DND-41 (cell line): Measurements from ENCODE around the gene CDK1.

Experiments
- ATAC-seq: fragments of 200-7000 bp; cut with Tn5 transposase; 3 replicates; pipeline ENCODE4 v1.9.1; 2021; ENCODE audit warnings: low read depth; ENCODE audit not compliant: insufficient read depth
- DNase-seq: peaks from one replicate; pipeline ENCODE4 v3.0.0-alpha.2; 2020
- H2AFZ ChIP-seq: 2 replicates; pipeline ENCODE4 v1.6.0; 2012; ENCODE audit warnings: low read depth, low read length
- H3K27ac ChIP-seq: 2 replicates; pipeline ENCODE4 v1.5.1; 2012; ENCODE audit warnings: low read length, inconsistent platforms
- H3K27me3 ChIP-seq: fragments of 200-600 bp; sonication (generic); 2 replicates; pipeline ENCODE4 v1.6.0; 2012; ENCODE audit warnings: low read length, mild to moderate bottlenecking, inconsistent platforms; ENCODE audit not compliant: insufficient read depth, poor library complexity
- H3K36me3 ChIP-seq: 2 replicates; pipeline ENCODE4 v1.5.1; 2012; ENCODE audit warnings: low read length, inconsistent platforms; ENCODE audit not compliant: insufficient read depth
- H3K4me1 ChIP-seq: 2 replicates; pipeline ENCODE4 v1.5.1; 2012; ENCODE audit warnings: mild to moderate bottlenecking, low read length; ENCODE audit not compliant: insufficient read depth
- H3K4me2 ChIP-seq: 2 replicates; pipeline ENCODE4 v1.6.0; 2012; ENCODE audit warnings: mild to moderate bottlenecking, moderate library complexity, low read length, inconsistent platforms; ENCODE audit not compliant: insufficient read depth
- H3K4me3 ChIP-seq, 2 experiments: fragments of 200-600 bp in 1 of 2; shearing (Covaris generic) in 1 of 2; 2 replicates each; pipeline ENCODE4 v1.5.1; 2012 to 2016; ENCODE audit warnings: inconsistent platforms in 2 of 2, low read length in 2 of 2, mild to moderate bottlenecking in 2 of 2, low read depth in 1 of 2, moderate library complexity in 1 of 2
- H3K79me2 ChIP-seq: 2 replicates; pipeline ENCODE4 v1.6.0; 2012; ENCODE audit warnings: low read length, inconsistent platforms; ENCODE audit not compliant: insufficient read depth
- H3K9ac ChIP-seq: 2 replicates; pipeline ENCODE4 v1.6.0; 2012; ENCODE audit warnings: low read depth, mild to moderate bottlenecking, inconsistent platforms, low read length, moderate library complexity
- H3K9me3 ChIP-seq: 2 replicates; pipeline ENCODE4 v1.5.1; 2012; ENCODE audit warnings: low read length, moderate library complexity, mild to moderate bottlenecking, inconsistent platforms; ENCODE audit not compliant: insufficient read depth, severe bottlenecking
- H4K20me1 ChIP-seq: 2 replicates; pipeline ENCODE4 v1.6.0; 2012; ENCODE audit warnings: low read length; ENCODE audit not compliant: insufficient read depth
- CTCF ChIP-seq: IDR thresholded peaks from 2 replicates; pipeline ENCODE4 v1.5.1; 2012; ENCODE audit warnings: borderline replicate concordance, low read length, moderate library complexity, mild to moderate bottlenecking; ENCODE audit not compliant: poor library complexity, severe bottlenecking; ENCODE audit errors: extremely low read depth
- EZH2 ChIP-seq: IDR thresholded peaks from 3 replicates; pipeline ENCODE4 v1.6.1; 2012; ENCODE audit warnings: borderline replicate concordance, low read depth, mild to moderate bottlenecking, moderate library complexity, low read length, inconsistent platforms; ENCODE audit not compliant: severe bottlenecking

CDK1 gene

DNA sequence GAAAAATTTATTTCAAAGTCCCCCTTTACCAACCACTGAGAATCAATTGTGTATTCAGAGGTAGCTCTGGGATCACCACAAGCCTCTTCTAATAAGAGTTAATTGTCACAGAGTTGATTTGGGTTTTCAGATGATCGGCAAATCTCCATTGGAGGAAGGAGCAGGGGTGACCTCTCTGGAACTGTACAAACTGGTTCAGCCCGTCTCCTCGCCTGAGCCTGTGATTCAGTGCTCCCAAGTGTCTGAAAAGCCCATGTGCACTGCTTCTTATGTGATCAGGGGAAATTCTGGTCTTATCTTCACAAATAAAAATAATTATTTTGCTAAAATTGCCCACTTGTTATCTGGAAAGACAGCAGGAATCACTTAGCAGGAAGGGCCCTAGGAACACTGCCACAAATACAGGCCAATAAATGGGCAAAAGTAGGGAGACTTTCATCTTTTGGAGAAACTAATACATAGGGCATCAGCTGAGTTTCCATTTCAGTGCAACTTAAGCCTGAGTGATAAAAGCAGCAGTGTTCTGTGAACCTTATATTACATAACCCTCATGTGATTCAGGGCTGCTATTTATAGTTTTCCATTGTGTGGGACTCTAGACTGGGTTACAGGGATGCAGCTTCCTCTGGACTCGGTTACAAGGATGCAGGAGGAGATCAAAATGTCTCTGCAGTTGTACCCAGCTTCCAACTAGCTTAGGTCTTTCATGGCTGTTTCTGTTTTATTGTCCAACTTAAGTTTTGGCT, 32.3 kb downstream of the CDK1 start:
- no peak overlapping the region for H3K4me2 ChIP-seq
- H3K9ac ChIP-seq: no peak overlapping the region
- H3K4me1 ChIP-seq: no peaks in the 10 kb centered on the region
- no peak overlapping the region for H3K27ac ChIP-seq
- H3K9me3 ChIP-seq: no peaks in the 10 kb centered on the region
- H3K36me3 ChIP-seq: peaks cover 3% of the 10 kb centered on the region; the same call in 1 of the 2 replicates
- no peaks in the 10 kb centered on the region for H3K27me3 ChIP-seq
- ATAC-seq: no peak
- H4K20me1 ChIP-seq: no peaks in the 10 kb centered on the region
- no peak overlapping the region for H2AFZ ChIP-seq
- no peaks in the 10 kb centered on the region for H3K79me2 ChIP-seq
- no peak for DNase-seq
- no peak for TF ChIP-seq CTCF
- TF ChIP-seq EZH2: no peak
- no peak overlapping the region for H3K4me3 ChIP-seq

DNA sequence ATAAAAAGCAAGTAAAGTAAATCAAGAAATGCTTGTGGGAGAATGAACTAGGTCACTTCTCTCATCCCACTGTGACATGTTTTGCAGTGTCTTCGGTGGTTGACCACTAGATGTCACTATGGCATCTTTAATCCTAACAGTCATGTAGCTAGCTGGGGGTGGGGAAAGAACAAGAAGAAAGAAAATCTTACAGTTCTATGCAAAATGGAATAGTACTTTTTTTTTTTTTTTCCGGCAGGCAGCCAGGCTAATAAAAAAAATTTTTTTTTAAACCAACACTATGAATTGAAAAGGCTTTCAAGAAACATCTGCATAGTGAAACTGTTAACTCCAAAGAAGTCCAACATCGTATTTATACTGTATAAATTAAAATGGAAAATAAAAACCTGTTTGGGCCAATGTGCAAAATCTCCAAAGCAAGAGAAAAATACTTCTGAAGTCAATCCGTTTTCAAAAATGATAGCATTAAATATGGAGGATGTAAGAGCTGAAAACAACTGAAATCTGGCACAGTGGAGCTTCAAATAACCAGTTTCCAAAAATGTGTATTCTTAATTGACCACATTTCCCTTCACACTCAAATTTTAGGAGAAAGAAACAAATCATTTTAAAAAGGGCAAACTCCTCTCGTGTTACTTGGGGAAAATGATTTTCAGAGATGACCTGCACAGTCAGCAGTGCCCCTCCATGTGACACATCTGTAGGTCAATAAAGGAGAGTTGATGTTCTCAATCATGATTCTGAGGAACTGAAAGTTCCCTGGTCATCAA, 38.5 kb downstream of the CDK1 start:
- no peaks in the 10 kb centered on the region for H3K36me3 ChIP-seq
- ATAC-seq: peak; percentile 96
- H2AFZ ChIP-seq: no peak overlapping the region
- peak overlapping the region; percentile 16; the same call in 1 of the 2 replicates for H3K4me2 ChIP-seq
- H3K9me3 ChIP-seq: no peaks in the 10 kb centered on the region
- TF ChIP-seq CTCF (peak; percentile 90), EZH2 (no peak)
- H3K27ac ChIP-seq: no peak overlapping the region
- H3K79me2 ChIP-seq: no peaks in the 10 kb centered on the region
- H3K4me3 ChIP-seq: no peak overlapping the region
- no peaks in the 10 kb centered on the region for H3K27me3 ChIP-seq
- H3K9ac ChIP-seq: no peak overlapping the region
- peaks cover 8% of the 10 kb centered on the region; the same call in 1 of the 2 replicates for H3K4me1 ChIP-seq
- DNase-seq: peak; percentile 56
- H4K20me1 ChIP-seq: no peaks in the 10 kb centered on the region

DNA sequence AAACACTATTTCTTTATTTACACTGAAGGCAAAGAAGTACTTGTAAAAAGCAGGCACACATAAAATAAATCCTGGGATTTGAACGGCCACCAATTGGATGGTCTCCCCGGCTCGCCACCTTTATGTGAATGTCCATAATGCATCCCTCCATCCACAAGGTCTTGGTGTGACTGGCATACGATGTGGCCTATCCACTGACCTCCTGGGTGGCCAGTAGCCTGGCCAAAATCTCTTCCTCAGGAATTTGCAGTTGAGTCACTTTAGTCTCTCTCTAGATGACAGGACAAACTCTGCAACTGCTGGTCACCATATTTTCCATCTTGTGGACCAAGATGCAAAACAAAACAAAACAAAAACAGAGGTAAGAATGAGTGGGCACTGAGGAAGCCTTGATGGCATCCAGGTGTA, 39.1 kb downstream of the CDK1 start:
- H3K9me3 ChIP-seq: no peaks in the 10 kb centered on the region
- H3K4me1 ChIP-seq: peaks cover 8% of the 10 kb centered on the region; the same call in 1 of the 2 replicates
- no peak for ATAC-seq
- H3K4me3 ChIP-seq: no peak overlapping the region
- no peak for DNase-seq
- no peak overlapping the region for H3K27ac ChIP-seq
- H3K27me3 ChIP-seq: no peaks in the 10 kb centered on the region
- no peaks in the 10 kb centered on the region for H3K36me3 ChIP-seq
- H4K20me1 ChIP-seq: no peaks in the 10 kb centered on the region
- H3K9ac ChIP-seq: no peak overlapping the region
- TF ChIP-seq CTCF: no peak
- no peak for TF ChIP-seq EZH2
- no peak overlapping the region for H2AFZ ChIP-seq
- no peak overlapping the region for H3K4me2 ChIP-seq
- H3K79me2 ChIP-seq: no peaks in the 10 kb centered on the region
